SU-DHL-6 (cell line): Measurements from ENCODE around the gene POPDC2.

Experiments
- H2AFZ ChIP-seq: fragments of 200-600 bp; sonication (generic); 2 replicates; pipeline ENCODE4 v1.6.1; 2014; ENCODE audit warnings: low read depth, mild to moderate bottlenecking, moderate library complexity, mixed read lengths, antibody characterized with exemption, low read length; ENCODE audit not compliant: severe bottlenecking
- H3F3A ChIP-seq: fragments of 200-600 bp; shearing (Covaris generic); 2 replicates; pipeline ENCODE4 v1.6.0; 2016; ENCODE audit warnings: antibody characterized with exemption, mild to moderate bottlenecking; ENCODE audit not compliant: insufficient read depth
- H3K27ac ChIP-seq: fragments of 200-600 bp; sonication (generic); 2 replicates; pipeline ENCODE4 v1.5.1; 2016; ENCODE audit warnings: low read depth, mild to moderate bottlenecking, low read length, moderate library complexity, mixed read lengths
- H3K27me3 ChIP-seq: fragments of 200-600 bp; sonication (generic), shearing (Covaris generic); 2 replicates; pipeline ENCODE4 v1.6.0; 2014; ENCODE audit warnings: mild to moderate bottlenecking, low read length
- H3K36me3 ChIP-seq: fragments of 200-600 bp; sonication (generic); 2 replicates; pipeline ENCODE4 v1.6.1; 2014; ENCODE audit warnings: mild to moderate bottlenecking, low read length, mixed read lengths
- H3K4me2 ChIP-seq: fragments of 300-600, 200-600 bp; shearing (Covaris generic), sonication (generic); 2 replicates; pipeline ENCODE4 v1.6.0; 2014; ENCODE audit warnings: low read length, low read depth, mild to moderate bottlenecking; ENCODE audit not compliant: poor library complexity, severe bottlenecking
- H3K4me3 ChIP-seq: fragments of 200-600 bp; sonication (generic); 2 replicates; pipeline ENCODE4 v1.5.1; 2014; ENCODE audit warnings: antibody characterized with exemption, low read length, mild to moderate bottlenecking, mixed read lengths; ENCODE audit not compliant: insufficient read depth, poor library complexity, severe bottlenecking
- H3K79me2 ChIP-seq: fragments of 200-600 bp; sonication (generic); 2 replicates; pipeline ENCODE4 v1.6.1; 2014; ENCODE audit warnings: mild to moderate bottlenecking, low read length, moderate library complexity; ENCODE audit not compliant: insufficient read depth
- H3K9ac ChIP-seq: fragments of 200-600 bp; sonication (generic); 2 replicates; pipeline ENCODE4 v1.7.0; 2014; ENCODE audit warnings: mild to moderate bottlenecking, low read length
- H3K9me2 ChIP-seq: fragments of 200-600 bp; sonication (generic); replicated peaks from 2 replicates; pipeline ENCODE4 v1.6.1; 2014; ENCODE audit warnings: low read length; ENCODE audit not compliant: insufficient read depth
- H3K9me3 ChIP-seq: fragments of 200-600 bp; sonication (generic); 2 replicates; pipeline ENCODE4 v1.6.1; 2014; ENCODE audit warnings: low read length, mixed read lengths; ENCODE audit not compliant: insufficient read depth
- H4K20me1 ChIP-seq: fragments of 200-600 bp; sonication (generic); 2 replicates; pipeline ENCODE4 v1.6.1; 2014; ENCODE audit warnings: low read depth, mild to moderate bottlenecking, antibody characterized with exemption, low read length, moderate library complexity, mixed read lengths
- CTCF ChIP-seq: fragments of 200-600 bp; sonication (generic); IDR thresholded peaks from one replicate; pipeline ENCODE4 v1.5.1; 2017; ENCODE audit warnings: antibody characterized with exemption, mild to moderate bottlenecking, low read length, moderate library complexity; ENCODE audit not compliant: insufficient read depth, poor library complexity, severe bottlenecking
- EZH2phosphoT487 ChIP-seq: fragments of 200-600 bp; sonication (generic), shearing (Covaris generic); conservative IDR thresholded peaks from 2 replicates; pipeline ENCODE4 v1.6.1; 2018; ENCODE audit warnings: mild to moderate bottlenecking, antibody characterized with exemption, low read length, moderate library complexity, mixed read lengths

The POPDC2 gene

GRCh38 chr3:119664850-119665379, 4.5 kb upstream of the POPDC2 start:
- H3K4me2 ChIP-seq: no peak overlapping the region
- no peaks in the 10 kb centered on the region for H3K9me3 ChIP-seq
- H3K4me3 ChIP-seq: no peak overlapping the region
- TF ChIP-seq EZH2phosphoT487: no peak
- no peak for TF ChIP-seq CTCF
- no peak overlapping the region for H3K9ac ChIP-seq
- H4K20me1 ChIP-seq: no peaks in the 10 kb centered on the region
- H3K27ac ChIP-seq: no peak overlapping the region
- no peaks in the 10 kb centered on the region; the same call in 1 of the 2 replicates for H3F3A ChIP-seq
- no peaks in the 10 kb centered on the region for H3K9me2 ChIP-seq
- H3K79me2 ChIP-seq: no peaks in the 10 kb centered on the region
- no peaks in the 10 kb centered on the region for H3K27me3 ChIP-seq
- H3K36me3 ChIP-seq: peaks cover 23% of the 10 kb centered on the region; the same call in 1 of the 2 replicates
- H2AFZ ChIP-seq: no peak overlapping the region

DNA sequence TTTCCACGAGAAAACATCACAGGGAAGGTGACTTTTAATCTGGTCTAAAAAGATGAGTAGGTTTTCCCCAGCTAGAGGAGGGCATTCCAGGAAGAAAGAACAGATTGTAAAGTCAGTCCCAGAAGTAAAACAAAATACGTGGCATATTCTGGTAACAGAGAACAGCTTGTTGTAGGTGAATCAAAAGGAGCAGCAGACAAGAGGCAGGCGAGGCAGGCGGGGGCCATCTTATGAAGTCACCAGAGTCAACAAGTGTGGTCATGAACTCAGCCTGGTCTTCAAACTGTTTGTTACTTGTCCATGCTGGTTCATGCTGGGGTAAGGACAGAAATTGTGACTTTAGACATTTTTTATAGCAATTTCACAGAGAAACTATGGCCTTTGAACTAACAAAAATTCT, 4.0 kb upstream of the POPDC2 start:
- Histone ChIP-seq H3K27me3 (no peaks in the 10 kb centered on the region), H3K27ac (no peak overlapping the region), H3K36me3 (peaks cover 17% of the 10 kb centered on the region; the same call in 1 of the 2 replicates), H4K20me1 (no peaks in the 10 kb centered on the region), H3K9ac (no peak overlapping the region), H3K9me3 (no peaks in the 10 kb centered on the region), H3K4me3 (no peak overlapping the region), H3K79me2 (no peaks in the 10 kb centered on the region), H3K9me2 (no peaks in the 10 kb centered on the region), H3F3A (no peaks in the 10 kb centered on the region; the same call in 1 of the 2 replicates), H3K4me2 (no peak overlapping the region), H2AFZ (no peak overlapping the region)
- TF ChIP-seq EZH2phosphoT487 (no peak), CTCF (no peak)

DNA sequence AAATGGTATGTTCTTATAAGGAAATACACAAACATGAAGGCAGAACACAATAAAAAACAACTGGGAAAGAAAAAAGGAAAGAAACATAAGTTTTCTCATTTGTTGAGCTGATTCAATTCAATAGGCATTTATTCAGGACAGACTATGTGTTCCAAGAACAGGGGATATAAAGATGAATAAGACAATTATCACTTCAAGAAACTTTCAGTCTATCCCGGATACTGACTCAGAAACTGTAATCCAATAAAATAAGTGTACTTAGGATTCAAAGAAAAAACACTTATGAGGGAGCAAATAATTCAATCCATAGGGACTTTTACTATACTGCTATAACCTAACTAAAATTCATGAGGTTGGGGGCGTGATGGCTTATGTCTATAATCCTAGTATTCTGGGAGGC, 3.5 kb upstream of the POPDC2 start:
- no peak overlapping the region for H3K9ac ChIP-seq
- TF ChIP-seq CTCF (no peak), EZH2phosphoT487 (no peak)
- no peak overlapping the region for H3K27ac ChIP-seq
- H3K79me2 ChIP-seq: no peaks in the 10 kb centered on the region
- H3K4me3 ChIP-seq: no peak overlapping the region
- H3K27me3 ChIP-seq: no peaks in the 10 kb centered on the region
- H3K4me2 ChIP-seq: no peak overlapping the region
- no peak overlapping the region for H2AFZ ChIP-seq
- H3K9me2 ChIP-seq: no peaks in the 10 kb centered on the region
- no peaks in the 10 kb centered on the region for H4K20me1 ChIP-seq
- no peaks in the 10 kb centered on the region for H3K9me3 ChIP-seq
- H3K36me3 ChIP-seq: peaks cover 12% of the 10 kb centered on the region; the same call in 1 of the 2 replicates
- H3F3A ChIP-seq: no peaks in the 10 kb centered on the region; the same call in 1 of the 2 replicates
